G401 (cell line): Measurements from ENCODE around the gene MPHOSPH9. TPM values are rescaled to one million over a fixed set of nuclear protein-coding genes. Genes with fewer than 3 reads are reported as not detected.
"Not testable (repeated sequence)": the region's sequence is repeated elsewhere in the genome, so short reads cannot be mapped to it uniquely, and the experiment has no call there.

Experiments used
- DNase-seq: peaks from one replicate; pipeline ENCODE4 v3.0.0-alpha.2; 2015; ENCODE audit warnings: low spot score
- in situ Hi-C: cut with HindIII; loops from 2 replicates; pipeline ENCODE4 v1.10.0; 2016; ENCODE audit warnings: low sequenced_read_pairs, mixed read lengths
- total RNA-seq: library from RNA; depleted of rRNA; stranded (reverse); fragments of >200 nt; shearing (Covaris generic); gene quantifications from 2 replicates; pipeline ENCODE4 v1.2.3, GENCODE V29; 2014

MPHOSPH9 gene
- total RNA-seq, 1 experiment from 2014 or later: 43.2 TPM

GRCh38 chr12:123263196-123263817 lies 30.4 kb upstream of the MPHOSPH9 start:
- in situ Hi-C loops: no loop called here
- no peak for DNase-seq

DNA sequence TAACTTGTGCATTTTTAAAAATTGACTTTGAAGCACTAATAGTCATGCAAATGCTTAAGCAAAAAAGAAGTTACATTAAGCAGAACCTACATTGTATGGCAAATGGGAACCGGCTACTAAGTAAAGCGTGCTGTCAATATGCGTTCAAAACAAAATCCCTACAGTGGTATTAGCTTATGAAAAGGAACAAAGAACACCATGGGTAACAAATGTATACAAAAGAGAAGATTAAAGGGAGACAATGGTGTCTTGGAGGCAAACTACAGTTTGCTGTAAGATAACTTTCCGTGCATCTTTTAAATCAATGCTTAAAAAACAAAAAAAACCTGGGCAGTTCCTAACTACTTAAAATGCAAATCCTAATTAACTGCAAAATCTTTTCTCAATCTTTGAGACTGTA lies 28.3 kb upstream of the MPHOSPH9 start:
- in situ Hi-C loops: no loop called here
- DNase-seq: no peak

DNA sequence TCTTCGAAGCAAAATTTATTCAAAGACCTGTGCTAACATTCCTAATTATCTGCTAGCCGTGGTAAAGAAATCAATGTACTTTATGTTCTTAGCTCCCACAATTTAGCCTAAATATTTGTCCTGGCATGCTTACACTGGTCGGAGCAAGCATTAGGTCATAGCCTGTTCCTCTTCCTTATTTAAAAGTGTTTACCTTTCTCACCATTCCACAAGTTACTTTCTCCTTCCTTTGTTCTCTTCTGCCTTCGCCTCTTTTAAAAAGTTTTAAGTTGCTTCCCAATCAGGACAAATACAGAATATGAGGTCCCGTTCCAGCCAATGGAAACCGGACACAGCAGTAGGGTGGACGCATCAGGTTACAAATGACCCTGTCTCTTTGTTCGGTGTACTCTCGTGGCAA lies 27.1 kb upstream of the MPHOSPH9 start:
- in situ Hi-C loops: no loop called here
- no peak for DNase-seq

- in situ Hi-C loops: no loop called here
- no peak for DNase-seq
Observed at GRCh38 chr12:123258593-123258992, 25.7 kb upstream of the MPHOSPH9 start.

DNA sequence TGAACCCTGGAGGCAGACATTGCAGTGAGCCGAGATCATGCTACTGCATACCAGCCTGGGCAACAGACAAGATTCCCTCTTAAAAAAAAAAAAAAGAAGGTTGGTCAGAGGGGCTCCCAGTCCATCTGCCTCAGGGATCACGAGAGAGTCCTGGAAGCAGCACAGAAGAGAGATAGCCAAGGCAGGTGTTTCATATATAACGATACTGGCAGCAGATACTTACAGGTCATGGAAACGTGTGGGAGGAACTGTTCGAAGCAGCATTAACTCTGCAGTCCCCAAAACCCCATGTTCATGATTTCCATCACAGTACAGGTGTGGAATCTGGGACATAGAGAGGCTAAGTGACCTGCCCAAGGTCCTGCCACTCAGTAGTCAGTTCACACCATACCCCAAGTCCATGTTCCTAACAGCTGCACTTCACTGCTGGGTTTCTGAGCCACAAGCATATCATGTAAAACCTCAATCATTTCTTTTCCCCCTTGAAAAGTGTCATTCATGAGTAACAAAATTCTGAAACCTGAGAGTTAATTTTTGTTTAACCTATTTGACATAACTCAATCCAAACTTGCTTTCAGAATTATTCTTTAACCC lies 22.0 kb upstream of the MPHOSPH9 start:
- in situ Hi-C loops: no loop called here
- DNase-seq: no peak

- DNase-seq: peak; percentile 91
- in situ Hi-C loops: no loop called here
Observed at GRCh38 chr12:123253641-123254459, 20.9 kb upstream of the MPHOSPH9 start.

DNA sequence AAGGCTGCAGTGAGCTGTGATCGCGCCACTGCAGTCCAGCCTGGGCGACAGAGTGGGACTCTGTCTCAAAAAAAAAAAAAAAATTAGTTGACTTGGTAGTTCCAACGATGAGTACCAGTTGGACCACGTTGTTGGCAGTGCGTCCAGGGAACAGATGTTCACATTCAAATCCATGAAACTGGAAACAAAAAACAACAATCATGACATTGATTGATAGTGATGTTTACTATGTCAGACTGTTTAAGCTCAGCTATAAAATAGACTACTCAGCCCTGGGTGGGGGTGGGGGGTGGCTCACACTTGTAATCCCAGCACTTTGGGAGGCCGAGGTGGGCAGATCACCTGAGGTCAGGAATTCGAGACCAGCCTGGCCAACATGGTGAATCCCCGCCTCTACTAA lies 19.4 kb upstream of the MPHOSPH9 start:
- in situ Hi-C loops, DNase-seq: not testable (repeated sequence)

- DNase-seq: no peak
Observed at GRCh38 chr12:123251403-123252076, 18.6 kb upstream of the MPHOSPH9 start.

GRCh38 chr12:123250471-123251383 lies 17.8 kb upstream of the MPHOSPH9 start:
- DNase-seq: no peak
- in situ Hi-C loops: no loop called here

More at GRCh38 chr12:123251403-123252076, 18.6 kb upstream of the MPHOSPH9 start:
- in situ Hi-C loops: no loop called here

DNA sequence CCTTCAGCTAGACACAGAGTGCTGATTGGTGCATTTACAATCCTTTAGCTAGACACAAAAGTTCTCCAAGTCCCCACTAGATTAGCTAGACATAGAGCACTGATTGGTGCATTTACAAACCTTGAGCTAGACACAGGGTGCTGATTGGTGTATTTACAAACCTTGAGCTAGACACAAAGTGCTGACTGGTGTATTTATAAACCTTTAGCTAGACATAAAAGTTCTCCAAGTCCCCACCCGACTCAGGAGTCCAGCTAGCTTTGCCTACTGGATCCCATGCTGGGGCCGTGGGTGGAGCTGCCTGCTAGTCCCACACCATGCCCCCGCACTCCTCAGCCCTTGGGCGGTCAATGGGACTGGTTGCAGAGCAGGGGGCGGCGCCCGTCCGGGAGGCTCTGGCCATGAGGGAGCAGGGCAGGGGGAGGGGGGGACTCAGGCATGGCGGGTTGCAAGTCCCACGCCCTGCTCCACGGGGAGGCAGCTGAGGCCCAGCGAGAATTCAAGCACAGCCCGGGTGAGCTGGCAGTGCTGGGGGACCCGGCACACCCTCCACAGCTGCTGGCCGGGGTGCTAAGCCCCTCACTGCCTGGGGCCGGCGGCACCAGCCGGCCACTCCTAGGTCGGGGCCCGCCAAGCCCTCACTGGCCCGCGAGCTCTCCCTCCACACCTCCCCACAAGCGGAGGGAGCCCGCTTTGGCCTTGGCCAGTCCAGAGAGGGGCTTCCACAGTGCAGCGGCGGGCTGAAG lies 16.2 kb upstream of the MPHOSPH9 start:
- in situ Hi-C loops: not testable (repeated sequence)

DNA sequence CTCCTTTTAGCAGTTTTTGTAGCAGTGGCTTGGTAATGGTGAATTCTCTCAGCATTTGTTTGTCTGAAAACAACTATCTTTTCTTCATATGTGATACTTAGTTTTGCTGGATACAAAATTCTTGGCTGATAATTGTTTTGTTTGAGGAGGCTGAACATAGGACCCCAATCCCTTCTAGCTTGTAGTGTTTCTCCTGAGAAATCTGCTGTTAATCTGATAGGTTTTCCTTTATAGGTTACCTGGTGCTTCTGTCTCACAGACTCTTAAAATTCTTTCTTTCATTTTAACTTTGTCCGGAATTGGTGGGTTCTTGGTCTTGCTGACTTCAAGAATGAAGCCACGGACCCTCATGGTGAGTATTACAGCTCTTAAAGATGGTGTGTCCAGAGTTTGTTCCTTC lies 15.2 kb upstream of the MPHOSPH9 start:
- DNase-seq, in situ Hi-C loops: not testable (repeated sequence)

More for the DNA sequence above, 16.2 kb upstream of the MPHOSPH9 start:
- not testable (repeated sequence) for DNase-seq

DNA sequence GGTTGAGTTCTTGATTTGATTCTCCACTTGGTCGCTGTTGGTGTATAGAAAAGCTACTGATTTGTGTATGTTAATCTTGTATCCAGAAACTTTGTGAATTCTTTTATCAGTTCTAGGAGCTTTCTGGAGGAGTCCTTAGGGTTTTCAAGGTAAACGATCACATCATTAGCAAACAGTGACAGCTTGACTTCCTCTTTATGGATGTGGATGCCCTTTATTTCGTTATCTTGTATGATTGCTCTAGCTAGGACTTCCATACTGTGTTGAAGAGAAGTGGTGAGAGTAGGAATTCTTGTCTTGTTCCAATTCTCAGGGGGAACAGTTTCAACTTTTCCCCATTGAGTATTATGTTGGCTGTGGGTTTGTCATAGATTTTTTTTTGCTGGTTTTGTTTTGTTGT lies 12.7 kb upstream of the MPHOSPH9 start:
- in situ Hi-C loops: no loop called here

GRCh38 chr12:123243671-123244262 lies 10.8 kb upstream of the MPHOSPH9 start:
- no peak for DNase-seq
- in situ Hi-C loops: no loop called here

More for the DNA sequence above, 12.7 kb upstream of the MPHOSPH9 start:
- no peak for DNase-seq

GRCh38 chr12:123242116-123242904 lies 9.4 kb upstream of the MPHOSPH9 start:
- in situ Hi-C loops: no loop called here
- peak; percentile 90 for DNase-seq

GRCh38 chr12:123238961-123239360 lies 6.0 kb upstream of the MPHOSPH9 start:
- no peak for DNase-seq
- in situ Hi-C loops: no loop called here

DNA sequence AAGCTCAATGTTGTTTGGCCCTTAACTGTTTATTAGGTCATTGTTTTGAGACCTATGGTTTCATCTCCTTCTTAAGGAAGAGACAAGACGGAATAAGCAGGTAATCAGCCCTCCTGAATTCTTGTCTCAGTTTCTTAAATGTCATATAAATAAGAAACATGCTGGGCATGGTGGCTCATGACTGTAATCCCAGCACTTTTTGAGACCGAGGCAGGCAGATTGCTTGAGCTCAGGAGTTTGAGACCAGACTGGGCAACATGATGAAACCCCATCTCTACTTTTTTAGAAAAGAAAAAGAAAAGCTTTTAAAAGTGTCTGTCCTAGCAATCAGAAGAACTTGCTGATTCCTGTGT lies 5.4 kb upstream of the MPHOSPH9 start:
- DNase-seq: no peak
- in situ Hi-C loops: no loop called here
